ENCODE measurements around the gene COQ8A.

COQ8A gene

GRCh38 chr1:226974544-226975258, 34.6 kb downstream of the COQ8A start:
- DNase-seq (ENCODE audit: low read depth): no peak

GRCh38 chr1:226975259-226976250, 35.5 kb downstream of the COQ8A start:
- no peak for DNase-seq (ENCODE audit: low read depth)

GRCh38 chr1:226976276-226976977, 36.3 kb downstream of the COQ8A start:
- no peak for DNase-seq (ENCODE audit: low read depth)

GRCh38 chr1:226976978-226977642, 37.0 kb downstream of the COQ8A start:
- no peak for DNase-seq (ENCODE audit: low read depth)

- no peak for DNase-seq (ENCODE audit: low read depth)
Observed at GRCh38 chr1:226977643-226978431, 37.7 kb downstream of the COQ8A start.

- no peak for DNase-seq (ENCODE audit: low read depth)
Observed at GRCh38 chr1:226978432-226979114, 38.5 kb downstream of the COQ8A start.

GRCh38 chr1:226979115-226979516, 39.0 kb downstream of the COQ8A start:
- DNase-seq (ENCODE audit: low read depth): no peak

- no peak for DNase-seq (ENCODE audit: low read depth)
Observed at GRCh38 chr1:226979517-226980121, 39.5 kb downstream of the COQ8A start.

- DNase-seq (ENCODE audit: low read depth): no peak
Observed at GRCh38 chr1:226980122-226980560, 40.0 kb downstream of the COQ8A start.

GRCh38 chr1:226980565-226981385, 40.7 kb downstream of the COQ8A start:
- no peak for DNase-seq (ENCODE audit: low read depth)

- no peak for DNase-seq (ENCODE audit: low read depth)
Observed at GRCh38 chr1:226981386-226981817, 41.3 kb downstream of the COQ8A start.

- no peak for DNase-seq (ENCODE audit: low read depth)
Observed at GRCh38 chr1:226981838-226982237, 41.7 kb downstream of the COQ8A start.

GRCh38 chr1:226982451-226983177, 42.5 kb downstream of the COQ8A start:
- DNase-seq (ENCODE audit: low read depth): no peak

- DNase-seq (ENCODE audit: low read depth): no peak
Observed at GRCh38 chr1:226983247-226983991, 43.3 kb downstream of the COQ8A start.

- DNase-seq (ENCODE audit: low read depth): no peak
Observed at GRCh38 chr1:226983992-226984364, 43.9 kb downstream of the COQ8A start.

- DNase-seq (ENCODE audit: low read depth): no peak
Observed at GRCh38 chr1:226984521-226985238, 44.6 kb downstream of the COQ8A start.

Data from stimulated activated CD8-positive, alpha-beta memory T cell treated with anti-CD3 and anti-CD28 coated beads, Interleukin-7, amount 100 ng/mL, for 24 hours (primary cell).